HG03521 (cell line): ENCODE results near the gene RPL35A.
A peak's percentile ranks its signal among the peaks of the same experiment; 100 is the strongest.
"Not testable (repeated sequence)": the region's sequence is repeated elsewhere in the genome, so short reads cannot be mapped to it uniquely, and the experiment has no call there.

Source experiments
- ATAC-seq: cut with Tn5 transposase; IDR thresholded peaks from one replicate; pipeline ENCODE4 v1.9.1; 2021; ENCODE audit warnings: mild to moderate bottlenecking, moderate library complexity; ENCODE audit not compliant: unreplicated experiment

Gene RPL35A

GRCh38 chr3:197951392-197951990, 1.5 kb downstream of the RPL35A start:
- no peak for ATAC-seq

- no peak for ATAC-seq
These were observed 2.5 kb downstream of the RPL35A start for GRCh38 chr3:197952440-197952839.

DNA sequence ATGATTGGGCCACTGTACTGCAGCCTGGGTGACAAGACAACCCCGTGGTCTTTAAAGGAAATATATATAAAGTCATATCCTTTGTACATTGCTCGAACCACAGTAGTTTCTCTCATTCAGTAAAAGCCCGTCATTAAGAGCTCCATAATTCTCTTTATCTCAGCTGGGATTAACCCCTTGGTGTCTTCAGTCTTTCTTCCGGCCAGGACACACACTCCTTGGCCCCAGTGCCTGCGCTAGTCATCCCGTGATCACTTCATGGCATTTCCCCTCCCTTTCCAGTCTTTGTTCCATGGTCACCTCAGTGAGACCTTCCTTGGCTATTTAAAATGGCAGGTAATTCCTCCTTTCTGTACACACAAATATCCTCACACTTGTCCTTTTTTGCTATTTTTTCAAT, 3.3 kb downstream of the RPL35A start:
- ATAC-seq, result no peak

- no peak for ATAC-seq
These were observed 3.9 kb downstream of the RPL35A start for GRCh38 chr3:197953881-197954280.

- no peak for ATAC-seq
These were observed 6.0 kb downstream of the RPL35A start for GRCh38 chr3:197955892-197956477.

GRCh38 chr3:197956626-197956988, 6.6 kb downstream of the RPL35A start:
- ATAC-seq, result no peak

DNA sequence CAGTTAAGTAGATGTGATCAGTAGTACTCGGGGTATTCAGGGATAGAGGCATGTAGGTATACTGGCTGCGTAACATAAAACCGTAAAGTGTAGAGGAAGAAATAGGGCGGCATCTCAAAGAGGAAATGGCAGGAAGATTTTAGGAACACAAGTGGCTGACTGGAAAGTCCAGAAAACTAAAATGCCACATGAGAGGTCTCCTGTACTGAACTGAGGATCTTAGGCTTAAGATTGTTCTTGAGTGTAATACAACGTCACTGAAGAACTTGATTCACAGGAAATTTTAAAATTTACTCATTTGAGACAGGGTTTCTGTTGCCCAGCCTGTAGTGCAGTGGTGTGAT, 7.8 kb downstream of the RPL35A start:
- no peak for ATAC-seq

GRCh38 chr3:197958346-197958745, 8.4 kb downstream of the RPL35A start:
- no peak for ATAC-seq

DNA sequence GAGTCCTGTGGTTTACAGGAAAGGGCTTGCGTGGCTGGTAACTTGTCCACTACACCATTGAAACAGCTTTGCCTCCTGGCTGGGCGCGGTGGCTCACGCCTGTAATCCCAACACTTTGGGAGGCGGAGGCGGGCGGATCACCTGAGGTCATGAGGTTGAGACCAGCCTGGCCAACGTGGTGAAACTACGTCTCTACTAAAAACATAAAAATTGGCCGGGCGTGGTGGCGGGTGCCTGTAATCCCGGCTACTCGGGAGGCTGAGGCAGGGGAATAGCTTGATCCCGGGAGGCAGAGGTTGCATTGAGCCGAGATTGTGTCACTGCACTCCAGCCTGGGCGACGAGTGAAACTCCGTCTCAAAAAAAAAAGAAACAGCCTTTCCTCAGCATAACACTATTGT, 8.9 kb downstream of the RPL35A start:
- not testable (repeated sequence) for ATAC-seq

DNA sequence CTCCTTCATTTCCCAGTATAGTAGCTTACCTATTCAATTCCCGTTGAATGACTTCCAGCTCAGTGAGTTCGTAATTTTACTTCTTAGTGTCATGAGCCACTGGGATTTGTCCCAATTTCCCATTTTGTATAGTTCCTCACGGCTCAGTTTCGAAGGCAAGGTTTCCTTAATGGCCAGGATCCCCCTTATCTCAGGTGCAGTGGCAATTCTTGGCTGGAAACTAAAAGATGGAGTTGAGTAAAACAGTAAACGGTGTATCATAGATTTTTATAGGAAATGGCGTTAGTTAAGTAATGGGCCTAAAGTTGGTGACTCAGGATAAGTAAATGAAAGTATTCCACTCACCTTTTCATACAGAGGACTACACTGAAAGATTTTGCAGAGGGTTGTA, 9.5 kb downstream of the RPL35A start:
- no peak for ATAC-seq

- ATAC-seq, result peak; percentile 98
These were observed 10.1 kb downstream of the RPL35A start, which contains the start of gene LMLN for GRCh38 chr3:197959891-197960693. Gene LMLN, plus strand, starts transcription at chr3:197960217. Its CDS starts 29 bp downstream, at chr3:197960246.

GRCh38 chr3:197960694-197961581, 10.9 kb downstream of the RPL35A start:
- ATAC-seq, result no peak

DNA sequence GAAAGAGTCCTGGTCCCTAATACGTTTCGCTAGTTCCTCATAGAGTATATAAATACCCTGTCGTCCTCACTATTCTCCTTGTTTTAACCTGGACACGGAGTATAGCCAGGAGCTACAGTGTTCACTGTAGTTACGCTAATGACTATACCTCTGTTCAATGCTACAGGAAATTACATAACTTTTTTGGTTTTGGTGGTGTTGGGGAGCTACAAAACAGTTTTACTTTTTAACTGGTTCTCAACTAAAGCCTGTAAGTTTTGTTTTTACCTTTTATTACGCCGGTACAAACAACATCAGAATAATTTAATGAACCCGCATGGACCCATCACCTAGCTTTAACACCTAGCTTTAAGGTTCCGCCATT, 11.6 kb downstream of the RPL35A start:
- ATAC-seq, result no peak

DNA sequence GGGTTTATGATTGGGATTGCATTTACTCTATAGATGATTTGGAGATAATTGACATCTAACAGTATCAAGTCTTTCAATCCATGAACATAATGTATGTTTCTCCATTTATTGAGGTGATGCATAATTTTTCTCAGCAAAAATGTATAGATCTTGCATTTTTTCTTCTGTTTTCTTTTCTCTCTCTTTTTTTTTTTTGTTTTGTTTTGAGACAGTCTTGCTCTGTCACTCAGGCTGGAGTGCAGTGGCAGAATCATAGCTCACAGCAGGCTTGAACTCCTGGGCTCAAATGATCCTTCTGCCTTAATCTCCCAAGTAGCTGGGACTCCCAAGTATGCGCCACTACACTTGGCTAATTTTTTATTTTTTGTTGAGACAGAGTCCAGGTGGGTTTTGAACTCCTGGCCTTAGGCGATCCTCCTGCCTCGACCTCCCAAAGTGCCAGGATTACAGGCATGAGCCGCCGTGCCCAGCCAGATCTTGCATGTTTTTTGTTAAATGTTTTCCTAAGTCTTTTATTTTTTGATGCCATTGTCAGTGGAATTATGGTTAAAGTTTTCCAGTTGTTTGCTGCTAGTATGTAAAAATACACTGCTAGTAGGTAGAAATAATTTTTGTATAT, 13.1 kb downstream of the RPL35A start:
- no peak for ATAC-seq

- ATAC-seq, result not testable (repeated sequence)
These were observed 17.5 kb downstream of the RPL35A start for GRCh38 chr3:197967337-197967989.

- ATAC-seq, result no peak
These were observed 20.6 kb downstream of the RPL35A start for GRCh38 chr3:197970588-197970987.

- ATAC-seq, result no peak
These were observed 24.0 kb downstream of the RPL35A start for GRCh38 chr3:197974016-197974415.

DNA sequence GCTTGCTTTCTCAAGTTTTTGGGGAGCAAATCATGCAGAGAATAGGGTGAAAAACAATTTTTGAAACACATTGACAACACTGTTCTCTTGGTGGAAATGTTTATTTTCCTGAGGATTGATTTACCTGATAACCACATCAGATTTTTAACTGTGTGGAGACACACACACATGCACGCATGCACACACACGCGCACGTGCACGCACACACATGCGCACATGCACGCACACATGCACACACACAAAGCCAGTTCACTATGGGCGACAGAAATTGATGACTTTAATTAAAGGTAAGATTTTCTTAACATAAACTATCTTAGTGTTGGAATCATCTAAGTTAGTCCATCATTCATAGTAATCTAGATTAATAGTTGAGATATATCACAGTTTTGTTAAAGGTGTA, 25.3 kb downstream of the RPL35A start:
- ATAC-seq, result no peak

- no peak for ATAC-seq
These were observed 33.1 kb downstream of the RPL35A start for GRCh38 chr3:197983076-197983475.

GRCh38 chr3:197989651-197990050, 39.7 kb downstream of the RPL35A start:
- no peak for ATAC-seq
